Measurements from ENCODE around the gene INCA1.

The INCA1 gene

GRCh38 chr17:4948931-4949320 lies 48.4 kb downstream of the INCA1 start:
- H3K9ac ChIP-seq (ENCODE audit: low read length): peak overlapping the region; percentile 92
- H3K36me3 ChIP-seq (ENCODE audit: insufficient read depth, low read length): peaks cover 40% of the 10 kb centered on the region
- H3K9me3 ChIP-seq (ENCODE audit: low read length): no peaks in the 10 kb centered on the region
- H3K4me1 ChIP-seq (ENCODE audit: insufficient read depth, low read length, severe bottlenecking): peaks cover 49% of the 10 kb centered on the region
- peaks cover 14% of the 10 kb centered on the region for H3F3A ChIP-seq (ENCODE audit: insufficient read depth, low read length)
- TF ChIP-seq CTCF (IDR thresholded peaks at IDR 0.05; ENCODE audit: low read length) (no peak), EZH2 (IDR thresholded peaks at IDR 0.05; ENCODE audit: borderline replicate concordance, low read length) (no peak)
- H3K9me2 ChIP-seq (ENCODE audit: low read depth, low read length): no peaks in the 10 kb centered on the region
- peak overlapping the region; percentile 100 for H3K27ac ChIP-seq (ENCODE audit: low read depth, low read length, poor library complexity, severe bottlenecking)
- H2AFZ ChIP-seq (ENCODE audit: low read length): no peak overlapping the region
- no peaks in the 10 kb centered on the region for H3K27me3 ChIP-seq (ENCODE audit: insufficient read depth, low read length)
- peaks cover 9% of the 10 kb centered on the region for H3K79me2 ChIP-seq (ENCODE audit: insufficient read depth, low read length)
- peak overlapping the region; percentile 84 for H3K4me3 ChIP-seq (ENCODE audit: low read depth, low read length, poor library complexity, severe bottlenecking)
- H4K20me1 ChIP-seq (ENCODE audit: insufficient read depth, low read length): no peaks in the 10 kb centered on the region
- H3K4me2 ChIP-seq (ENCODE audit: low read length): peak overlapping the region; percentile 94

- Histone ChIP-seq H3K4me1 (ENCODE audit: insufficient read depth, low read length, severe bottlenecking) (peaks cover 55% of the 10 kb centered on the region), H3K9me2 (ENCODE audit: low read depth, low read length) (no peaks in the 10 kb centered on the region), H3F3A (ENCODE audit: insufficient read depth, low read length) (peaks cover 18% of the 10 kb centered on the region), H2AFZ (ENCODE audit: low read length) (no peak within 1 kb of the TSS), H3K9ac (ENCODE audit: low read length) (peak within 1 kb of the TSS; percentile 92), H3K27me3 (ENCODE audit: insufficient read depth, low read length) (no peaks in the 10 kb centered on the region), H3K4me2 (ENCODE audit: low read length) (peak within 1 kb of the TSS; percentile 94), H3K9me3 (ENCODE audit: low read length) (no peaks in the 10 kb centered on the region), H3K4me3 (ENCODE audit: low read depth, low read length, poor library complexity, severe bottlenecking) (peak within 1 kb of the TSS; percentile 84), H4K20me1 (ENCODE audit: insufficient read depth, low read length) (no peaks in the 10 kb centered on the region), H3K36me3 (ENCODE audit: insufficient read depth, low read length) (peaks cover 46% of the 10 kb centered on the region), H3K27ac (ENCODE audit: low read depth, low read length, poor library complexity, severe bottlenecking) (peak within 1 kb of the TSS; percentile 100), H3K79me2 (ENCODE audit: insufficient read depth, low read length) (peaks cover 9% of the 10 kb centered on the region)
- no peak for TF ChIP-seq EZH2 (IDR thresholded peaks at IDR 0.05; ENCODE audit: borderline replicate concordance, low read length)
- no peak for TF ChIP-seq CTCF (IDR thresholded peaks at IDR 0.05; ENCODE audit: low read length)
Observed at GRCh38 chr17:4948166-4948930, 49.0 kb downstream of the INCA1 start, which contains the start of gene PFN1. TSS of gene PFN1 (minus strand) at chr17:4948530. CDS start at chr17:4948394, 136 bp downstream.

GRCh38 chr17:4947411-4948165 lies 49.7 kb downstream of the INCA1 start:
- Histone ChIP-seq H2AFZ (ENCODE audit: low read length) (no peak overlapping the region), H3K27ac (ENCODE audit: low read depth, low read length, poor library complexity, severe bottlenecking) (peak overlapping the region; percentile 100), H3K79me2 (ENCODE audit: insufficient read depth, low read length) (peaks cover 9% of the 10 kb centered on the region), H3K9me2 (ENCODE audit: low read depth, low read length) (no peaks in the 10 kb centered on the region), H3K9me3 (ENCODE audit: low read length) (no peaks in the 10 kb centered on the region), H3F3A (ENCODE audit: insufficient read depth, low read length) (peaks cover 18% of the 10 kb centered on the region), H4K20me1 (ENCODE audit: insufficient read depth, low read length) (no peaks in the 10 kb centered on the region), H3K27me3 (ENCODE audit: insufficient read depth, low read length) (no peaks in the 10 kb centered on the region), H3K4me1 (ENCODE audit: insufficient read depth, low read length, severe bottlenecking) (peaks cover 60% of the 10 kb centered on the region), H3K4me2 (ENCODE audit: low read length) (peak overlapping the region; percentile 94), H3K4me3 (ENCODE audit: low read depth, low read length, poor library complexity, severe bottlenecking) (peak overlapping the region; percentile 84), H3K36me3 (ENCODE audit: insufficient read depth, low read length) (peaks cover 54% of the 10 kb centered on the region), H3K9ac (ENCODE audit: low read length) (peak overlapping the region; percentile 92)
- TF ChIP-seq CTCF (IDR thresholded peaks at IDR 0.05; ENCODE audit: low read length): no peak
- no peak for TF ChIP-seq EZH2 (IDR thresholded peaks at IDR 0.05; ENCODE audit: borderline replicate concordance, low read length)
